Retinal pigment epithelial cell (primary cell): ENCODE measurements around the gene OR1D5.
"Not testable (repeated sequence)": the region's sequence is repeated elsewhere in the genome, so short reads cannot be mapped to it uniquely, and the experiment has no call there.

Experiments
- DNase-seq: peaks from one replicate; pipeline ENCODE4 v3.0.0-alpha.2; 2010; ENCODE audit warnings: low read depth
- H3K4me3 ChIP-seq: 2 replicates; pipeline ENCODE4 v1.5.1; 2011; ENCODE audit warnings: mild to moderate bottlenecking, low read length, control low read depth, moderate library complexity
- TF ChIP-seq, protein P1 (sequence below): conservative IDR thresholded peaks from 2 replicates; pipeline ENCODE4 v1.5.1; 2011; ENCODE audit warnings: low read depth, low read length, control low read depth, inconsistent platforms

Gene OR1D5

DNA sequence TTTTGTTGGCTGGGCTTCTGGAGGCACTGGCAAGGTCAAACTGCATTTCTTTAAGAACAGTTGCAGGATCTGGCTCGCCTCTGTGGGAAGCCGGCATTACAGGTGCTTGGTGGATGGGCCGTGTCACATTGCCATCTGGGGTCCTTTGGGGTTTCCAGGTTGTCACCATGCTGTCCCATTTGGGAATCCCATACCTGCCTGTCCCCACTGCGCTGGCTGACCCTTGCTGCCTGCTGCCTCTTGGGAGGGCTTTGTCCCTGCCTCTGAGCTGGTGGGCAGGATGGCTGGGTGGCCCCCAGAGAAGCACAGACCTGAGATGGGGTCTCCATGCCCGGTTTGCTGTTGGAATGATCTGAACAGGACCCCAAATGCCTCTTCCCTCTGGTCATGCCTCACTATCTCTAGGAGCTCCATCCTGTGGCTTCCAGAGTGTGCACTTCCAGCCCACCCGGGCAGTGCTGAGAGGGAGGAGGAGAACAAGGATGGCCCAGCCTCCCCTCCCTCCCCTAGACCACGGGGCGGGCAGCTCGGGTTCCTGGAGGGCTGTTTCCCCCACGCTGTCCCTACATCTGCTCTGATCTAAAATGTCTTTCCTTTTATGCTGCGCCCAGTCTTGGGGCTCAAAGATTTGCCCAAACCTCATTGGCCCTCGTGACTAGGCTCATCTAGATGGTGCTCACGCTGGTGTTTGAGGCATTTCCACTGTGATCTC is 28.0 kb downstream of the OR1D5 start:
- H3K4me3 ChIP-seq: no peak overlapping the region
- no peak for DNase-seq
- TF ChIP-seq, protein P1, sequence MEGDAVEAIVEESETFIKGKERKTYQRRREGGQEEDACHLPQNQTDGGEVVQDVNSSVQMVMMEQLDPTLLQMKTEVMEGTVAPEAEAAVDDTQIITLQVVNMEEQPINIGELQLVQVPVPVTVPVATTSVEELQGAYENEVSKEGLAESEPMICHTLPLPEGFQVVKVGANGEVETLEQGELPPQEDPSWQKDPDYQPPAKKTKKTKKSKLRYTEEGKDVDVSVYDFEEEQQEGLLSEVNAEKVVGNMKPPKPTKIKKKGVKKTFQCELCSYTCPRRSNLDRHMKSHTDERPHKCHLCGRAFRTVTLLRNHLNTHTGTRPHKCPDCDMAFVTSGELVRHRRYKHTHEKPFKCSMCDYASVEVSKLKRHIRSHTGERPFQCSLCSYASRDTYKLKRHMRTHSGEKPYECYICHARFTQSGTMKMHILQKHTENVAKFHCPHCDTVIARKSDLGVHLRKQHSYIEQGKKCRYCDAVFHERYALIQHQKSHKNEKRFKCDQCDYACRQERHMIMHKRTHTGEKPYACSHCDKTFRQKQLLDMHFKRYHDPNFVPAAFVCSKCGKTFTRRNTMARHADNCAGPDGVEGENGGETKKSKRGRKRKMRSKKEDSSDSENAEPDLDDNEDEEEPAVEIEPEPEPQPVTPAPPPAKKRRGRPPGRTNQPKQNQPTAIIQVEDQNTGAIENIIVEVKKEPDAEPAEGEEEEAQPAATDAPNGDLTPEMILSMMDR: no peak

DNA sequence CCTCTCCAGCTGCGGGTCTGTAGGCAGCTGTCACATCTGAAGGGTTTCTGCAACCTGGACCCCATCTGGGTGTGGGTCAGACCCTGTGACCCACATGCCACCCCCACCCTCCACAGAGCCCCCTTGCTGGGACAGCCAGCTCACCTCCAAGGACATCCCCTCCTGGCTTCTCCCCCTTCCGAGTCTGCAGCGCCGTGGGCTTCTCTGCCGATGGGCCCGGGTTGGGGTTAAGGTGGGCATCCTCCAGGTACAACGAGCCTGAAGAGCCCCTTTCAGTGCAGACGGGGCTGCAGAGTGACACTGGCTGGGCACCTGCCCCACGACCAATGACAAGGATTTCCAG is 28.9 kb downstream of the OR1D5 start:
- DNase-seq: no peak
- TF ChIP-seq, protein P1: no peak
- no peak overlapping the region for H3K4me3 ChIP-seq

DNA sequence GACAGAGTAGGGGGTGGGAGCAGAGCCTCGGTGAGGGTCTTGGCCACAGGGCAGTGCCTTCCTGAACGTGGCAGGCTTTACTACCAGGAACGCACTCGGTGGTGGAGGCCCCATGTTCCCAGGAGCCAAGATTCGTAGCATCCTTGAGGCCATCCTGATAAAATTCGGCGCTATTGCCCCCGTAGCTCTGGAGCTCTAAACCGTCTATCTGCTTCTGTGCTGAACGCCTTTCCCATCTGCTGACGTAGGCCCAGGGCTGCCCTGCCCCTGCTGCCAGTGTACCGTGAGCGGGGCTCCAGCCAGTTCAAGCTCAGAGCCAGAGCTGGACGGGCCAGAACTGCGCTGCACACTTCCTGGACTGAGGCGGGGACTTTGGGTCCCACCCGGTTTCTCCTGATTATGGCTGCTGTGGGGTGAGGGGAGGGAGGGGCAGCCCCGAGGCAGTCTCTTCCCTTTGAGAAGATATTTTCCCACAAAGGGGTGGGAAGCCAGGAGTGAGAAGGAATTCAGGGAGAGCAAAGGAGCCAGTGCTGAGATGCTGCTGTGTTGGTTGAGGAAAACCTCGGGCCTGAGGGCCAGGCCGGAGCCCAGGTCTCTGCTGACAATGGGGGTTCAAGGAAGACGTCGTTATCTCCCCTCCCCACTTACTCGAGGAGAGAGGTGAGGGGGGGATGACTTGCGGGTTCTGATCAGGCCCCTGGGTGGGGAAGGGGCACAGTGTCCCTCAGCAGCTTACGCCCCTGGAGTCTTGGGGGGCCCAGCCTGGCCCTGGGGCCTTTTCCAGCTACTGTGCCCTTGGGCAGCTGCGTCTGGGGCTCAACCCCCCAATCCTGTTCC is 29.4 kb downstream of the OR1D5 start:
- TF ChIP-seq, protein P1: no peak
- no peak overlapping the region for H3K4me3 ChIP-seq
- DNase-seq: no peak

DNA sequence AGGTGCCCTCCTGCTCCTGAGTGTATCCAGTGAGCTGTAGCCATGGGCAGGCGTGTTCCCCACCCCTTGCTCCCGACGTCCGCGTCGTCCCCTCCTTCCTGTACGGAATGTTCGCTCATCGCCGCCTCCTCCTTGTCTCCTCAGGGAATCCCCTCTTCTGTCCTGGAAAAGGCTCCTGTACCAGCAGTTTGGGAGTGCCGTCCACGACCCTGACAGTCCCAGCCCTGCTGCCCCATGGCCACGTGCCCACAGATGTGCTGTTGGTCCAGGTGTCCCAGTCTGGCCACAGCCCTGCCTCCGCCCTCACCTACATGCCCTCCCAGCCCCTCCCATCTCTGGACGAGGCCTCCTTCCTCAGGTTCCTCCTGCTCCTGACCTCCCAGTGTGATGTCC is 30.2 kb downstream of the OR1D5 start:
- TF ChIP-seq, protein P1: no peak
- DNase-seq: no peak
- H3K4me3 ChIP-seq: no peak overlapping the region

DNA sequence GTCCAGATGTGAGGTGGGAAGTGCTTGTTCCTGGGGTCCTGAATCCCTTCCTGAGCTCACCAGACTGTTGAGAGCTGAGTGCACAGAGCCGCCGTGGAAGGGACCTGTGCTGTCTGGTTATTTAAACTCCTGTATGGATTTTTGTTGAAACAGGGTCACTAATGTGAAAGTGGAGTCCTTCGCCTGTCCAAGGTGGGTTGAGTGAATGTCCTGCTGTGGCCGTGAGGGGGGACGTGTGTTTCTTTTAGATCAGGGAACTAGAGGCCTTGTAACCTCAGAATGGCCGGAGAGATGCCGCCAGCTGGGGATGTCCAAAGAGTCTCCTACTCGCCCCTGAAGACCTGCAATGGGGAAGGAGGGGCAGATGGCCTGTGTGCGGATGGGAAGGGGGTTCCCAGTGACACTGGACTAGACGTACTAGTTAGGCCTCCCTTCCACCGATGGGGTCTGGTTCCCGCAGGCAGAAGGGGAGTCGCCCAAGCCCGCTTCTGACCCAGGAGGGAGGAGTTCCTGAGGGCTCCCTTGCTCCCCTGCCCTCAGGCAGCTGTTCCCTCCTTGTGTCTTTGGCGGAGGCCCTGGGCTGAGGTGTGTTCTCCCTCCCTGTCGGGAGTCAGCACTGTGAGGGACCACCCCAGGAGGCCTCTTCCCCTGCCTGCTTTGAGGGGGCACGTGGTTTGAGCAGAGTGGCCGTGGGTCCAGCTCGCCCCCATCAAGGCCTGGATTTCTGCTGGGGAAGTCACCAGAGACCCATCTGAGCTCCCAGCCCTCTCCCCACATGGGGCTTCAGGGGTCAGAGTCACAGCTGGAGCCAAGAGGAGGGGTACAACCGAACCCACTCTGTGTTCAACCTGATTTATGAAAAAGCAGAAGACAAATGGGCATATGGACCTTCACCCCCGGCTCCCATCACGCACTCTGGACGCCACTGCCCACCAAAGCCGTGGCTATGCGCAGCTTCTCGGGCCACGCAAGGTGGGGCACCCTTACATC is 30.9 kb downstream of the OR1D5 start:
- no peak overlapping the region for H3K4me3 ChIP-seq
- TF ChIP-seq, protein P1: no peak
- DNase-seq: no peak

DNA sequence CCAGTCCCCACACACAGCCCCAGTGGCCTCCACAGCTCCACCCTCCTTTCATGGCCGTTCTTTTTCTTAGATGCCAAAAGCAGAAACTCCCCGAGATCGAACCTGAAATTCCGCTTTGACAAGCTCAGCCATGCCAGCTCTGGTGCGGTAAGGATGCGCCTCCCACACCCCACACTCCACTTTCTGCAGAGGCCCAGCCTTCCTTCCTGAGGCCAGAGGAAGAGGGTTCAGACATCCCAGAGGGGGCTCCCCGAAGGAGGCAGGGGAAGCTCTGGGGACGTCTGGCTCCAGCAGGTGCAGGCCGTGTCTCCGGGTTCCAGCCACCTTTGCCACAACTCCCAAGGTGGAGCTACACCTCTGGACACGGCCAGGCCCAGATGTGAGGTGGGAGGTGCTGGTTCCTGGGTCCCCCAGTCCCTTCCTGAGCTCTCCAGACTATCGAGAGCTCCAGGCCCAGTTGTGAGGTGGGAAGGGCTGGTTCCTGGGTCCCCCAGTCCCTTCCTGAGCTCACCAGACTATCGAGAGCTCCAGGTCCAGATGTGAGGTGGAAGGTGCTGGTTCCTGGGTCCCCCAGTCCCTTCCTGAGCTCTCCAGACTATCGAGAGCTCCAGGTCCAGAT is 32.4 kb downstream of the OR1D5 start:
- not testable (repeated sequence) for H3K4me3 ChIP-seq, DNase-seq

DNA sequence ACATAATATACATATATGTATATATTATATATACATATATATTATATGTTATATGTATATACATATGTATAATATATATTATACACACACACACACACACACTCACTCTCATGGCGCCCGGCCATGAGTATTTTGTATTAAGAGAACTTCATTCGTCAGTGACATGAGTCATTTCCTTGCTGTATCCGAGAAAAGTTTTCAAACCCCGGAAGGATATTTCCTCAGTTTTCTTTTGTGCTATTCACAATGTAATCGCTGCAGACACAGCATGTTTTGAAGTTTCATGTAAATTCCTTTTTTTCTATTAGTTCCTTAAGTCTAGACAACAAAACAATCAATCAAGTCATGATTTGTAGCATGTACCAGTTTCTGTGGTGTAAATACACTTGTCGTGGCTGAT is 33.3 kb downstream of the OR1D5 start:
- peak; percentile 27 for DNase-seq
- TF ChIP-seq, protein P1: no peak
- no peak overlapping the region for H3K4me3 ChIP-seq
